Measurements from ENCODE around the gene FSIP1. TPM values are rescaled to one million over a fixed set of nuclear protein-coding genes. Genes with fewer than 3 reads are reported as not detected.

FSIP1 gene
- total RNA-seq, 1 experiment from 2014 or later: 0.61 TPM

DNA sequence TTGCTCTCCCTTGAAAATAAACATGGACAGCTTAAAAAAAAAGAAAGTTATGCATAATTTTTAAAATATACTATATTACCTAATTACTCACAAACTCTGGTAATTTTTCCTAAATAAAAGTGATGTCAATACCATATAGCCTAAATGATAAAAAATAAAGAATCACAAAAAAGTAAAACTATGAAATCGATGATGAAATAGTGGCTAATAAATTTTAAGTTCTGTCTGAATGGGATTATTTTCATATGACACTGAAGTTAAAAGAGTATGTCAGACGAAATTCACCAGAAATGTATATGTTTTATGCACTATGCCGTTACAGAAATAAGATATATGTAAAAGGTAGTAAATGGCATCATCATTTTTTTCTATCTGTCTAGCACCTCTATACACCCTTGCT is 51.4 kb downstream of the FSIP1 start:
- Mint-ChIP-seq H3K27me3 (ENCODE audit: low read depth) (no peaks in the 10 kb centered on the region), H3K27ac (no peak overlapping the region), H3K4me1 (no peaks in the 10 kb centered on the region), H3K36me3 (no peaks in the 10 kb centered on the region), H3K4me3 (no peak overlapping the region), H3K9me3 (peaks cover 6% of the 10 kb centered on the region)
- CTCF ChIA-PET: interaction anchor here (4.1 kb wide), 1 partner anchor 26 kb away, joined by 19 read pairs; no protein-coding TSS in a partner anchor
- TF ChIP-seq JAZF1 (CRISPR knock-in tag; IDR thresholded peaks at IDR 0.05) (no peak), EMX1 (CRISPR knock-in tag; IDR thresholded peaks at IDR 0.05) (no peak), FOXK1 (CRISPR knock-in tag; IDR thresholded peaks at IDR 0.05) (no peak), SP1 (CRISPR knock-in tag; conservative IDR thresholded peaks at IDR 0.05) (no peak), ZNF219 (CRISPR knock-in tag; IDR thresholded peaks at IDR 0.05; ENCODE audit: borderline replicate concordance) (no peak), ZNF416 (CRISPR knock-in tag; IDR thresholded peaks at IDR 0.05) (no peak), ZNF671 (CRISPR knock-in tag; IDR thresholded peaks at IDR 0.05) (no peak)
- TF ChIP-seq, protein P1, sequence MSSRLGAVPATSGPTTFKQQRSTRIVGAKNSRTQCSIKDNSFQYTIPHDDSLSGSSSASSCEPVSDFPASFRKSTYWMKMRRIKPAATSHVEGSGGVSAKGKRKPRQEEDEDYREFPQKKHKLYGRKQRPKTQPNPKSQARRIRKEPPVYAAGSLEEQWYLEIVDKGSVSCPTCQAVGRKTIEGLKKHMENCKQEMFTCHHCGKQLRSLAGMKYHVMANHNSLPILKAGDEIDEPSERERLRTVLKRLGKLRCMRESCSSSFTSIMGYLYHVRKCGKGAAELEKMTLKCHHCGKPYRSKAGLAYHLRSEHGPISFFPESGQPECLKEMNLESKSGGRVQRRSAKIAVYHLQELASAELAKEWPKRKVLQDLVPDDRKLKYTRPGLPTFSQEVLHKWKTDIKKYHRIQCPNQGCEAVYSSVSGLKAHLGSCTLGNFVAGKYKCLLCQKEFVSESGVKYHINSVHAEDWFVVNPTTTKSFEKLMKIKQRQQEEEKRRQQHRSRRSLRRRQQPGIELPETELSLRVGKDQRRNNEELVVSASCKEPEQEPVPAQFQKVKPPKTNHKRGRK (CRISPR knock-in tag; IDR thresholded peaks at IDR 0.05; ENCODE audit: borderline replicate concordance): no peak
- TF ChIP-seq, protein P2, sequence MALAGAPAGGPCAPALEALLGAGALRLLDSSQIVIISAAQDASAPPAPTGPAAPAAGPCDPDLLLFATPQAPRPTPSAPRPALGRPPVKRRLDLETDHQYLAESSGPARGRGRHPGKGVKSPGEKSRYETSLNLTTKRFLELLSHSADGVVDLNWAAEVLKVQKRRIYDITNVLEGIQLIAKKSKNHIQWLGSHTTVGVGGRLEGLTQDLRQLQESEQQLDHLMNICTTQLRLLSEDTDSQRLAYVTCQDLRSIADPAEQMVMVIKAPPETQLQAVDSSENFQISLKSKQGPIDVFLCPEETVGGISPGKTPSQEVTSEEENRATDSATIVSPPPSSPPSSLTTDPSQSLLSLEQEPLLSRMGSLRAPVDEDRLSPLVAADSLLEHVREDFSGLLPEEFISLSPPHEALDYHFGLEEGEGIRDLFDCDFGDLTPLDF (CRISPR knock-in tag; IDR thresholded peaks at IDR 0.05): no peak
- ATAC-seq (no peak), DNase-seq (ENCODE audit: low spot score) (no peak)
- POLR2A ChIA-PET: no interaction called here

DNA sequence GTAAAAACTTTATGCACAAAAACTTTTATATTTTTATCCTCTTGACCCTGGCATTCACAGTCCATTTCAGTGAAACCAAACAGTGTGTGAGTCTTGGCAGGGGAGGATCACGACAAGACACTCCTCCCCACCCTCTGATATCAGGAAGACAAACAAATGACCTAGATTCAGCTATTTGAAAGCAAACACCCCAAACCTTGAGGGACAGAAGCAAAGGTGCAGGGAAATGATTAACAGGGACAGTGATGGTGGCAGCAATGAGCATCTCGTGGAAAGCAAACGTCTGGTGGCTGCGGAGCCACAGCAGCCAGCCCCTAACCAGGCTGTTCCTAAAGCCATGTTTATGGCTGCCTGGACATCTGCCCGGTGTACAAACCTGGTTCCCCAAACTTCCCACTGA is 52.1 kb downstream of the FSIP1 start:
- Mint-ChIP-seq H3K9me3 (peaks cover 6% of the 10 kb centered on the region), H3K27me3 (ENCODE audit: low read depth) (no peaks in the 10 kb centered on the region), H3K27ac (no peak overlapping the region), H3K36me3 (no peaks in the 10 kb centered on the region), H3K4me3 (no peak overlapping the region), H3K4me1 (no peaks in the 10 kb centered on the region)
- POLR2A ChIA-PET: no interaction called here
- ATAC-seq (no peak), DNase-seq (ENCODE audit: low spot score) (no peak)
- CTCF ChIA-PET: interaction anchor here (4.1 kb wide), 1 partner anchor 26 kb away, joined by 19 read pairs; no protein-coding TSS in a partner anchor
- no peak for TF ChIP-seq GTF2I (CRISPR knock-in tag; conservative IDR thresholded peaks at IDR 0.05)
- TF ChIP-seq JUN (CRISPR knock-in tag; IDR thresholded peaks at IDR 0.05): no peak
- TF ChIP-seq, protein P3, sequence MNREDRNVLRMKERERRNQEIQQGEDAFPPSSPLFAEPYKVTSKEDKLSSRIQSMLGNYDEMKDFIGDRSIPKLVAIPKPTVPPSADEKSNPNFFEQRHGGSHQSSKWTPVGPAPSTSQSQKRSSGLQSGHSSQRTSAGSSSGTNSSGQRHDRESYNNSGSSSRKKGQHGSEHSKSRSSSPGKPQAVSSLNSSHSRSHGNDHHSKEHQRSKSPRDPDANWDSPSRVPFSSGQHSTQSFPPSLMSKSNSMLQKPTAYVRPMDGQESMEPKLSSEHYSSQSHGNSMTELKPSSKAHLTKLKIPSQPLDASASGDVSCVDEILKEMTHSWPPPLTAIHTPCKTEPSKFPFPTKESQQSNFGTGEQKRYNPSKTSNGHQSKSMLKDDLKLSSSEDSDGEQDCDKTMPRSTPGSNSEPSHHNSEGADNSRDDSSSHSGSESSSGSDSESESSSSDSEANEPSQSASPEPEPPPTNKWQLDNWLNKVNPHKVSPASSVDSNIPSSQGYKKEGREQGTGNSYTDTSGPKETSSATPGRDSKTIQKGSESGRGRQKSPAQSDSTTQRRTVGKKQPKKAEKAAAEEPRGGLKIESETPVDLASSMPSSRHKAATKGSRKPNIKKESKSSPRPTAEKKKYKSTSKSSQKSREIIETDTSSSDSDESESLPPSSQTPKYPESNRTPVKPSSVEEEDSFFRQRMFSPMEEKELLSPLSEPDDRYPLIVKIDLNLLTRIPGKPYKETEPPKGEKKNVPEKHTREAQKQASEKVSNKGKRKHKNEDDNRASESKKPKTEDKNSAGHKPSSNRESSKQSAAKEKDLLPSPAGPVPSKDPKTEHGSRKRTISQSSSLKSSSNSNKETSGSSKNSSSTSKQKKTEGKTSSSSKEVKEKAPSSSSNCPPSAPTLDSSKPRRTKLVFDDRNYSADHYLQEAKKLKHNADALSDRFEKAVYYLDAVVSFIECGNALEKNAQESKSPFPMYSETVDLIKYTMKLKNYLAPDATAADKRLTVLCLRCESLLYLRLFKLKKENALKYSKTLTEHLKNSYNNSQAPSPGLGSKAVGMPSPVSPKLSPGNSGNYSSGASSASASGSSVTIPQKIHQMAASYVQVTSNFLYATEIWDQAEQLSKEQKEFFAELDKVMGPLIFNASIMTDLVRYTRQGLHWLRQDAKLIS (CRISPR knock-in tag; IDR thresholded peaks at IDR 0.05; ENCODE audit: borderline replicate concordance): no peak
- TF ChIP-seq, protein P4, sequence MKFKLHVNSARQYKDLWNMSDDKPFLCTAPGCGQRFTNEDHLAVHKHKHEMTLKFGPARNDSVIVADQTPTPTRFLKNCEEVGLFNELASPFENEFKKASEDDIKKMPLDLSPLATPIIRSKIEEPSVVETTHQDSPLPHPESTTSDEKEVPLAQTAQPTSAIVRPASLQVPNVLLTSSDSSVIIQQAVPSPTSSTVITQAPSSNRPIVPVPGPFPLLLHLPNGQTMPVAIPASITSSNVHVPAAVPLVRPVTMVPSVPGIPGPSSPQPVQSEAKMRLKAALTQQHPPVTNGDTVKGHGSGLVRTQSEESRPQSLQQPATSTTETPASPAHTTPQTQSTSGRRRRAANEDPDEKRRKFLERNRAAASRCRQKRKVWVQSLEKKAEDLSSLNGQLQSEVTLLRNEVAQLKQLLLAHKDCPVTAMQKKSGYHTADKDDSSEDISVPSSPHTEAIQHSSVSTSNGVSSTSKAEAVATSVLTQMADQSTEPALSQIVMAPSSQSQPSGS (CRISPR knock-in tag; IDR thresholded peaks at IDR 0.05; ENCODE audit: borderline replicate concordance, low read depth): no peak
- TF ChIP-seq, protein P5, sequence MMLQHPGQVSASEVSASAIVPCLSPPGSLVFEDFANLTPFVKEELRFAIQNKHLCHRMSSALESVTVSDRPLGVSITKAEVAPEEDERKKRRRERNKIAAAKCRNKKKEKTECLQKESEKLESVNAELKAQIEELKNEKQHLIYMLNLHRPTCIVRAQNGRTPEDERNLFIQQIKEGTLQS (CRISPR knock-in tag; conservative IDR thresholded peaks at IDR 0.05): no peak
- no peak for TF ChIP-seq MYBL2 (CRISPR knock-in tag; IDR thresholded peaks at IDR 0.05)
- TF ChIP-seq, protein P6, sequence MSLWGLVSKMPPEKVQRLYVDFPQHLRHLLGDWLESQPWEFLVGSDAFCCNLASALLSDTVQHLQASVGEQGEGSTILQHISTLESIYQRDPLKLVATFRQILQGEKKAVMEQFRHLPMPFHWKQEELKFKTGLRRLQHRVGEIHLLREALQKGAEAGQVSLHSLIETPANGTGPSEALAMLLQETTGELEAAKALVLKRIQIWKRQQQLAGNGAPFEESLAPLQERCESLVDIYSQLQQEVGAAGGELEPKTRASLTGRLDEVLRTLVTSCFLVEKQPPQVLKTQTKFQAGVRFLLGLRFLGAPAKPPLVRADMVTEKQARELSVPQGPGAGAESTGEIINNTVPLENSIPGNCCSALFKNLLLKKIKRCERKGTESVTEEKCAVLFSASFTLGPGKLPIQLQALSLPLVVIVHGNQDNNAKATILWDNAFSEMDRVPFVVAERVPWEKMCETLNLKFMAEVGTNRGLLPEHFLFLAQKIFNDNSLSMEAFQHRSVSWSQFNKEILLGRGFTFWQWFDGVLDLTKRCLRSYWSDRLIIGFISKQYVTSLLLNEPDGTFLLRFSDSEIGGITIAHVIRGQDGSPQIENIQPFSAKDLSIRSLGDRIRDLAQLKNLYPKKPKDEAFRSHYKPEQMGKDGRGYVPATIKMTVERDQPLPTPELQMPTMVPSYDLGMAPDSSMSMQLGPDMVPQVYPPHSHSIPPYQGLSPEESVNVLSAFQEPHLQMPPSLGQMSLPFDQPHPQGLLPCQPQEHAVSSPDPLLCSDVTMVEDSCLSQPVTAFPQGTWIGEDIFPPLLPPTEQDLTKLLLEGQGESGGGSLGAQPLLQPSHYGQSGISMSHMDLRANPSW (CRISPR knock-in tag; conservative IDR thresholded peaks at IDR 0.05; ENCODE audit: low read depth): no peak
- TF ChIP-seq ZBTB21 (CRISPR knock-in tag; IDR thresholded peaks at IDR 0.05; ENCODE audit: borderline replicate concordance): no peak
- no peak for TF ChIP-seq NR2C2 (CRISPR knock-in tag; IDR thresholded peaks at IDR 0.05)
- no peak for TF ChIP-seq GRHL2 (CRISPR knock-in tag; IDR thresholded peaks at IDR 0.05; ENCODE audit: insufficient replicate concordance, severe bottlenecking)
- no peak for TF ChIP-seq NFE2L1 (CRISPR knock-in tag; IDR thresholded peaks at IDR 0.05)
- no peak for TF ChIP-seq ZNF396 (CRISPR knock-in tag; IDR thresholded peaks at IDR 0.05; ENCODE audit: borderline replicate concordance)
- TF ChIP-seq ZNF219 (CRISPR knock-in tag; IDR thresholded peaks at IDR 0.05; ENCODE audit: borderline replicate concordance): no peak
- no peak for TF ChIP-seq NR1H2 (CRISPR knock-in tag; IDR thresholded peaks at IDR 0.05)
- TF ChIP-seq, protein P7, sequence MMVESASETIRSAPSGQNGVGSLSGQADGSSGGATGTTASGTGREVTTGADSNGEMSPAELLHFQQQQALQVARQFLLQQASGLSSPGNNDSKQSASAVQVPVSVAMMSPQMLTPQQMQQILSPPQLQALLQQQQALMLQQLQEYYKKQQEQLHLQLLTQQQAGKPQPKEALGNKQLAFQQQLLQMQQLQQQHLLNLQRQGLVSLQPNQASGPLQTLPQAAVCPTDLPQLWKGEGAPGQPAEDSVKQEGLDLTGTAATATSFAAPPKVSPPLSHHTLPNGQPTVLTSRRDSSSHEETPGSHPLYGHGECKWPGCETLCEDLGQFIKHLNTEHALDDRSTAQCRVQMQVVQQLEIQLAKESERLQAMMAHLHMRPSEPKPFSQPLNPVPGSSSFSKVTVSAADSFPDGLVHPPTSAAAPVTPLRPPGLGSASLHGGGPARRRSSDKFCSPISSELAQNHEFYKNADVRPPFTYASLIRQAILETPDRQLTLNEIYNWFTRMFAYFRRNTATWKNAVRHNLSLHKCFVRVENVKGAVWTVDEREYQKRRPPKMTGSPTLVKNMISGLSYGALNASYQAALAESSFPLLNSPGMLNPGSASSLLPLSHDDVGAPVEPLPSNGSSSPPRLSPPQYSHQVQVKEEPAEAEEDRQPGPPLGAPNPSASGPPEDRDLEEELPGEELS (CRISPR knock-in tag; IDR thresholded peaks at IDR 0.05): no peak
